ENCODE data around the gene PARP8.
A peak's percentile ranks its signal among the peaks of the same experiment; 100 is the strongest.
"Not testable (repeated sequence)": the region's sequence is repeated elsewhere in the genome, so short reads cannot be mapped to it uniquely, and the experiment has no call there.

Gene PARP8, protein sequence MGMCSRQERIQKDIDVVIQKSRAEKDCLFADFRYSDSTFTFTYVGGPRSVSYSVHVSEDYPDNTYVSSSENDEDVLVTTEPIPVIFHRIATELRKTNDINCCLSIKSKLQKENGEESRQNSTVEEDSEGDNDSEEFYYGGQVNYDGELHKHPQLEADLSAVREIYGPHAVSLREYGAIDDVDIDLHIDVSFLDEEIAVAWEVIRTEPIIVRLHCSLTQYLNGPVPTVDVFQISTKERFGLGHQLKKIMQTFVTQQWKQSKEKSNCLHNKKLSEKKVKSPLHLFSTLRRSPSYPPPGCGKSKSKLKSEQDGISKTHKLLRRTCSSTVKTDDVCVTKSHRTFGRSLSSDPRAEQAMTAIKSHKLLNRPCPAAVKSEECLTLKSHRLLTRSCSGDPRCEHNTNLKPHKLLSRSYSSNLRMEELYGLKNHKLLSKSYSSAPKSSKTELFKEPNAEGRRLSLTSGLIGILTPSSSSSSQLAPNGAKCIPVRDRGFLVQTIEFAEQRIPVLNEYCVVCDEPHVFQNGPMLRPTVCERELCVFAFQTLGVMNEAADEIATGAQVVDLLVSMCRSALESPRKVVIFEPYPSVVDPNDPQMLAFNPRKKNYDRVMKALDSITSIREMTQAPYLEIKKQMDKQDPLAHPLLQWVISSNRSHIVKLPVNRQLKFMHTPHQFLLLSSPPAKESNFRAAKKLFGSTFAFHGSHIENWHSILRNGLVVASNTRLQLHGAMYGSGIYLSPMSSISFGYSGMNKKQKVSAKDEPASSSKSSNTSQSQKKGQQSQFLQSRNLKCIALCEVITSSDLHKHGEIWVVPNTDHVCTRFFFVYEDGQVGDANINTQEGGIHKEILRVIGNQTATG

GRCh38 chr5:50666261-50667022 lies at the start of gene PARP8:
Gene PARP8 (plus strand): TSS chr5:50666637. CDS start chr5:50667096, 459 bp downstream.
- peak; percentile 21 to 28 for DNase-seq (ENCODE audit: low read depth in 1 of 2, low spot score in 1 of 2)

GRCh38 chr5:50623666-50624065 lies 42.8 kb upstream of the PARP8 start:
- no peak for DNase-seq (ENCODE audit: low read depth in 1 of 2, low spot score in 1 of 2)

DNA sequence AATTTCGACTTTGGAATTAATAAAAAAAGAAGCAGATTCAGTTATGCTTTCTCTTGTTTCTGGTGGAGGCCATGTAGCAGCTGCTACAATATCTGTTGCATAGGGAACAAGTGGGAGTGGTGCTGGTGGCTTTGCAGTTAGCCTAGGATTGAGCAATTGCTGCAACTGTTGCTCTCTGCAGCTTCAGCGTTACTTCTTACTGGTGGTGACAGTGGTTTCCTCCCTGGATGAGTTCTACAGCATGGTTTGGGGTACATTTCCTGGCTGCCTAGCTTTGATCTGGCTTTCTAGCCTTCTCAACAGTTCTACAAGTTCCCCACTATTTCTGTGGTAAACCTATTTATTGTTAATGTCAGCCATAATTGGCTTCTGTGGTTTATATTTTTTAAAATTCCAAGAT lies 31.6 kb upstream of the PARP8 start:
- peak in 1 of 2 donors; percentile 6 for DNase-seq (ENCODE audit: low read depth in 1 of 2, low spot score in 1 of 2)

GRCh38 chr5:50637576-50637975 lies 28.9 kb upstream of the PARP8 start:
- not testable (repeated sequence) for DNase-seq (ENCODE audit: low read depth in 1 of 2, low spot score in 1 of 2)

- no peak for DNase-seq (ENCODE audit: low read depth in 1 of 2, low spot score in 1 of 2)
These were observed 19.8 kb upstream of the PARP8 start for GRCh38 chr5:50646591-50646990.

- no peak for DNase-seq (ENCODE audit: low read depth in 1 of 2, low spot score in 1 of 2)
These were observed 18.7 kb upstream of the PARP8 start for GRCh38 chr5:50647726-50648125.

GRCh38 chr5:50653946-50654345 lies 12.5 kb upstream of the PARP8 start:
- no peak for DNase-seq (ENCODE audit: low read depth in 1 of 2, low spot score in 1 of 2)

DNA sequence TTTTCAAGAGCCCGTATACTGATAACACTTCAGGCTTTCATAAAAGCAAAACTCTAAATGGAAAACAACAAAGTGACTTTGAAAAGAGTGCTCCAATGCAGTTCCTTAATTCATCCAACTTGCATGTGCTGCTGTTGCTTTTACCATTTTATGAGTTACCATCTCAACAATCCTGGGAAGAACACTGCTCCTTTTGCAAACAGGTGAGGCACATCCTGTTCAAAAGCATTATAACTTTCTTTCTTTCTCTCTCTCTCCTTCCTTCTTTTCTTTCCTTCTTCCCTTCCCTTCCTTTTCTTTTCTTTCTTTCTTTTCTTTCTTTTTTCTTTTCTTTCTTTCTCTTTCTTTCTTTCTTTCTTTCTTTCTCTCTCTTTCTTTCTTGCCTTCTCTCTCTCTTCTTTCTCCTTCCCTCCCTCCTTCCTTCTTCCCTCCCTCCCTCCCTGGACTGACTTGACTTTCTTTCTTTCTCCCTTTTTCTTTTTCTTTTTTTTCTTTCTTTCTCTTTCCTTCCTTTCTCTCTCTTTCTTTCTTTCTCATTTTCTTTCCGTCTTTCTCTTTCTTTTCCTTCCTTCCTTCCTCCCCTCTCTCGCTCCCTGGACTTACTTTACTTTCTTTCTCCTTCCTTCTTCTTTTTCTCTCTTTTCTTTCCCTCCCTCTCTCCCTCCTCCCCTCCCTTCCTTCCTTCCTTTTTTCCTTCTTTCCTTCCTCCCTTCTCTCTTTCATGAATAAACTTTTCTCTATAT lies 11.2 kb upstream of the PARP8 start:
- no peak for DNase-seq (ENCODE audit: low read depth in 1 of 2, low spot score in 1 of 2)

GRCh38 chr5:50655810-50656205 lies 10.6 kb upstream of the PARP8 start:
- DNase-seq (ENCODE audit: low read depth in 1 of 2, low spot score in 1 of 2), result no peak

DNA sequence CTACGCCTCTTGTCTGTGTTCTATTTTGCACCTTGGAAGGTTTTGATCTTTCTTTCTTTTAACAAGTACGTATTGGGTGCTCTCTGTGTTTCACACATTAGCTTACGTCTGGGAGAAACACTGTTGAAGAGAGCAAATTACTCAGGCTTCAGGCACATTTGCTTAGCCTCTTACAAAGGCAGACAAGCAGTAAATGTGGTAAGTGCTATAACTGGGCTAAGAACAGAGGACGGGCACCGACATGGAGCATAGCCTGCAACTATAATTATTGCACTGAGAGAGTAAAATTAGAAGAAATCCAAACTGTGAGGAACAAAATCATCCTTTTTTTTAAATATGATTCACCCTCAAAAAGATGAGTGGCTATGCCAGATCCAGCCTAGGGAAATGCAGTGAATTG lies 9.4 kb upstream of the PARP8 start:
- DNase-seq (ENCODE audit: low read depth in 1 of 2, low spot score in 1 of 2), result no peak

DNA sequence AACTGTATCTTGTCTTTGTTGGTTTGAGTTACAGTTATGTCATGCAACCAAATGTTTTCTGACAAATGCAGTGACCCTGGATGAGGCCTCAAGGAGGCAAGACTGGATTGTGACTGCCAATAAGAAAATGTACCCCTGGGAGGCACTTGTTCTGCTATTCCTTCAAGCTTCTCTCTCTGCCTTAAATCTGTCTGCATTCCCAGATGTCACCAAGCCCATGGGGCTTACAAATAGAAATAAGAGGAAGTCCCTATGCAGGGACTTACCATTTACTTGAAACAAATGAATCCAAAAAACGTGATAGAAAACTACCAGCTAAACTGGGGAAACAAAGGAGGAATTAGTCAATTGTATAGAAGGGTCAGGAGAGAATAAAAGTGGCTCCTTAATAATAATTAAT lies 8.2 kb upstream of the PARP8 start:
- DNase-seq (ENCODE audit: low read depth in 1 of 2, low spot score in 1 of 2), result no peak

- DNase-seq (ENCODE audit: low read depth in 1 of 2, low spot score in 1 of 2), result no peak
These were observed 2.8 kb upstream of the PARP8 start for GRCh38 chr5:50663636-50664035.

DNA sequence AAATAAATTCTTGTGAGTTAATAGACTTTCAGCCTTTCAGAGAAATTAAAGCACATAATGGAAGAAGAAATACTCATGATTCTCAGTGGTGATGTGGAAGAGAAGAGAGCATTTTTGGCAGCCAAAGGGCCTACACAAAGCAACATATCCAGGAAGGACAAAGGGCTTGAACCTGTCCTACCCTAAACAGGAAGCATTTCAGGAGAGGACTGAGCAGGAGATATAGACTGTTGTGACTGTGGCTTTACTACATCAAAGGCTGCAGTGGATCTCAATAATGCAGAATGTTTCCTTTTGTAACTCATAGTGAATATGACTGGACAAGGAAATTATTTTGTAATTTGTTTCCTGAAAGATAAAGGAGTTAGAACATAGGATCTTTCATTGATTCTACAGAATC lies 1.3 kb upstream of the PARP8 start:
- no peak for DNase-seq (ENCODE audit: low read depth in 1 of 2, low spot score in 1 of 2)

GRCh38 chr5:50665761-50666202 lies 655 bp upstream of the PARP8 start:
- DNase-seq (ENCODE audit: low read depth in 1 of 2, low spot score in 1 of 2), result peak in 1 of 2 donors; percentile 11

DNA sequence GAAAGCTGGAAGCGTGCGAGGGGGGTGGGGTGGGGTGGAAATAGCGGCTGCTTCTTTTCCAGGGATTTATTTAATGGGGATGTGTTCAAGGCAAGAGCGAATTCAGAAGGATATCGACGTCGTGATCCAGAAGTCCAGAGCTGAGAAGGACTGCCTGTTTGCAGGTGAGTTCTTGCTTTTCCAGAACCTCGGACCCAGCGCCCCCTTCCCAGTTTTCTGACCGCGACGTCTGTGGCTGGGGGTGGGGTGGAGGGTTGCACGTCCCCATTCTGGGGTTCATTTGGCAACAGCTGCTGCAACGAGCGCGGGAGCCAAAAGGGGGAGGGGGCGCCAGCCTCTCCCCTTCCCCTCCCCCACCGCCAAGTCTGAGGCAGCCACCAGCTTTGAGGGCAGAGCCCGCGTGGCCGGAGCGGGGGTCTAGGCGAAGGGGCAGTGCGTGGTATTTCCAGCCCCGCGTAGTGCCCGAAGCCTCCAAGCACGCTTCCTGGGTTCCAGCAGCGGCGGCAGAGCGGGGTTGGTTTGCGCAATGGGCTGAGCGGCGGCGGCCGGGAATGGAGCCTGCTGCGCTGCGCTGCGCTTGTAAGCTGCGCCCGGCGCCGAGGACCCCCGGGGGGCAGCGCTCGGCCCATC lies 701 bp downstream of the PARP8 start:
- DNase-seq (ENCODE audit: low read depth in 1 of 2, low spot score in 1 of 2), result peak in 1 of 2 donors; percentile 13

- DNase-seq (ENCODE audit: low read depth in 1 of 2, low spot score in 1 of 2), result peak; percentile 74 to 78
These were observed 1.5 kb downstream of the PARP8 start for GRCh38 chr5:50667653-50668595.

GRCh38 chr5:50668636-50669035 lies 2.2 kb downstream of the PARP8 start:
- DNase-seq (ENCODE audit: low read depth in 1 of 2, low spot score in 1 of 2), result not testable (repeated sequence)

- DNase-seq (ENCODE audit: low read depth in 1 of 2, low spot score in 1 of 2), result no peak
These were observed 6.2 kb downstream of the PARP8 start for GRCh38 chr5:50672663-50673062.

GRCh38 chr5:50673444-50673843 lies 7.0 kb downstream of the PARP8 start:
- not testable (repeated sequence) for DNase-seq (ENCODE audit: low read depth in 1 of 2, low spot score in 1 of 2)

Measured in activated CD4-positive, alpha-beta T cell treated with anti-CD3 and anti-CD28 coated beads, Interleukin-2, amount 50 U/mL, for 24 hours (primary cell).